ENCODE measurements around the gene DACT1. TPM values are rescaled to one million over a fixed set of nuclear protein-coding genes. Genes with fewer than 3 reads are reported as not detected.

DACT1 gene
- total and polyA plus RNA-seq, 2 donors (not counting 1 experiment from before 2014, with no cell fraction given), result 10.2 to 10.6 TPM

DNA sequence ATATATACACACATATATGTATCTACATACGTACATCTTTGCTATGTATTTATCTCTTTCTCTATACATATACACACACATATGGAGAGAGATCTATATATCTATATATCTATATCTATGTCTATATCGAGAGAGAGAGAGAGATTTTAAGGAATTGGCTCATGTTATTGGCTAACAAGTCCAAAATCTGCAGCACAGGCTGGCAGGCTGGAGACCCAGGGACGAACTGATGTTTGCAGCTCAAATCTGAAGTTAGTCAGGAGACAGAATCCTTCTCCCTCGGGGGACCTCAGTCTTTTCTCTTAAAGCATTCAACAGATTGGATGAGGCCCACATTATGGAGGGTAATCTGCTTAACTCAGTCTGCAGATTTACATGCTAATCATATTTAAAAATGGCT, 40.7 kb upstream of the DACT1 start:
- H3K36me3 ChIP-seq (ENCODE audit: control insufficient read depth, insufficient read depth, low read length), result no peaks in the 10 kb centered on the region
- TF ChIP-seq, protein P1, sequence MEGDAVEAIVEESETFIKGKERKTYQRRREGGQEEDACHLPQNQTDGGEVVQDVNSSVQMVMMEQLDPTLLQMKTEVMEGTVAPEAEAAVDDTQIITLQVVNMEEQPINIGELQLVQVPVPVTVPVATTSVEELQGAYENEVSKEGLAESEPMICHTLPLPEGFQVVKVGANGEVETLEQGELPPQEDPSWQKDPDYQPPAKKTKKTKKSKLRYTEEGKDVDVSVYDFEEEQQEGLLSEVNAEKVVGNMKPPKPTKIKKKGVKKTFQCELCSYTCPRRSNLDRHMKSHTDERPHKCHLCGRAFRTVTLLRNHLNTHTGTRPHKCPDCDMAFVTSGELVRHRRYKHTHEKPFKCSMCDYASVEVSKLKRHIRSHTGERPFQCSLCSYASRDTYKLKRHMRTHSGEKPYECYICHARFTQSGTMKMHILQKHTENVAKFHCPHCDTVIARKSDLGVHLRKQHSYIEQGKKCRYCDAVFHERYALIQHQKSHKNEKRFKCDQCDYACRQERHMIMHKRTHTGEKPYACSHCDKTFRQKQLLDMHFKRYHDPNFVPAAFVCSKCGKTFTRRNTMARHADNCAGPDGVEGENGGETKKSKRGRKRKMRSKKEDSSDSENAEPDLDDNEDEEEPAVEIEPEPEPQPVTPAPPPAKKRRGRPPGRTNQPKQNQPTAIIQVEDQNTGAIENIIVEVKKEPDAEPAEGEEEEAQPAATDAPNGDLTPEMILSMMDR (conservative IDR thresholded peaks at IDR 0.05 in 1 of 2, IDR thresholded peaks at IDR 0.05 in 1 of 2; ENCODE audit: low read depth in 1 of 2, low read length in 2 of 2), result no peak
- TF ChIP-seq EZH2 (IDR thresholded peaks at IDR 0.05; ENCODE audit: low read length, missing control alignments), result no peak
- H3K9me3 ChIP-seq (ENCODE audit: control insufficient read depth, insufficient read depth, low read depth, low read length), result no peaks in the 10 kb centered on the region
- no peaks in the 10 kb centered on the region for H3K4me1 ChIP-seq (ENCODE audit: control insufficient read depth, extremely low read depth, insufficient read depth, low read length)
- H2AFZ ChIP-seq (ENCODE audit: low read length), result no peak overlapping the region
- H4K20me1 ChIP-seq (ENCODE audit: control insufficient read depth, extremely low read depth, insufficient read depth, low read length), result no peaks in the 10 kb centered on the region
- H3K27ac ChIP-seq (ENCODE audit: insufficient read depth, low read length), result no peak overlapping the region
- no peak overlapping the region for H3K4me2 ChIP-seq (ENCODE audit: extremely low read depth, insufficient read depth, low read length)
- no peak overlapping the region for H3K9ac ChIP-seq (ENCODE audit: insufficient read depth, low read length)
- H3K27me3 ChIP-seq (ENCODE audit: control insufficient read depth, insufficient read depth, low read length), result no peaks in the 10 kb centered on the region
- no peak overlapping the region for H3K4me3 ChIP-seq (replicated peaks in 1 of 4; ENCODE audit: control extremely low read depth in 1 of 4, insufficient read depth in 1 of 4, low read depth in 3 of 4, low read length in 4 of 4)
- no peak for DNase-seq (ENCODE audit: low read depth in 2 of 2)
- no peaks in the 10 kb centered on the region for H3K79me2 ChIP-seq (ENCODE audit: control insufficient read depth, insufficient read depth, low read length)

DNA sequence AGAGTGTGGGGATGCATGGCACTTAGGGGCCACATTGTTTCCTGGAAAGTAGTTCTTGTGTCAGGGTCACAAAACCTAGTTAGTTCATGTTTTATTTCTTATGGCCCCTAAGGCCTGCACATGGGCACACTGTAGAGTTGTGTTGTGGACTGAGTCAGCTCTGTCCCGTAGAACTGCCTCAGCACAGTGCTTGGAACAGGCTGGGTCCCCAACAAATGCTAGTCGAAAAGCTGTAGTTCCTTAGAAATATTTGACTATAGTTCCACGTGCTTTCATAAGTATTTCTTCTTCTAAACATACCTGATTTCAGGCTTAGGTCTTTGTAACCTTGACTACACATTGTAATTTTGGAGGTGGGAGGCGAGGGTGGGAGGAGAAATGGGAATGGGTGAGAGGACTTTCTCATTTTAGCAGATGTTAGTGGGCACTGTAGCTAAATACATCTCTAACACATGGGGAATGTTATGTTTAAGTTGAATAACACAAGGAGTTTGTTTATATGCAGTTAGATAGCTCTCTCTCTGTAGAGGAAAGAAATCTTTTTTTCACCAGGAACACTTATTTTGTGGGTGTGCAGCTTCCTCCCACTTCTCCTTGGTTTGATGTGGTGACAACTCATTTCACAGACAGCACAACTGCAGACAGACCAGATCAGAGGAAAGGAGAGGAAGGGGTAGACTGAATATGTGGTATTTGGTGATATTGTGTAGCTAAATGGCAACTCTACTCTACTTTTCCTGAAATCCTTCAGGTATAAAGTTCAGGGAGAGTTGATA, 39.5 kb upstream of the DACT1 start:
- TF ChIP-seq EZH2 (IDR thresholded peaks at IDR 0.05; ENCODE audit: low read length, missing control alignments), result no peak
- TF ChIP-seq, protein P1 (conservative IDR thresholded peaks at IDR 0.05 in 1 of 2, IDR thresholded peaks at IDR 0.05 in 1 of 2; ENCODE audit: low read depth in 1 of 2, low read length in 2 of 2), result no peak
- H2AFZ ChIP-seq (ENCODE audit: low read length), result no peak overlapping the region

DNA sequence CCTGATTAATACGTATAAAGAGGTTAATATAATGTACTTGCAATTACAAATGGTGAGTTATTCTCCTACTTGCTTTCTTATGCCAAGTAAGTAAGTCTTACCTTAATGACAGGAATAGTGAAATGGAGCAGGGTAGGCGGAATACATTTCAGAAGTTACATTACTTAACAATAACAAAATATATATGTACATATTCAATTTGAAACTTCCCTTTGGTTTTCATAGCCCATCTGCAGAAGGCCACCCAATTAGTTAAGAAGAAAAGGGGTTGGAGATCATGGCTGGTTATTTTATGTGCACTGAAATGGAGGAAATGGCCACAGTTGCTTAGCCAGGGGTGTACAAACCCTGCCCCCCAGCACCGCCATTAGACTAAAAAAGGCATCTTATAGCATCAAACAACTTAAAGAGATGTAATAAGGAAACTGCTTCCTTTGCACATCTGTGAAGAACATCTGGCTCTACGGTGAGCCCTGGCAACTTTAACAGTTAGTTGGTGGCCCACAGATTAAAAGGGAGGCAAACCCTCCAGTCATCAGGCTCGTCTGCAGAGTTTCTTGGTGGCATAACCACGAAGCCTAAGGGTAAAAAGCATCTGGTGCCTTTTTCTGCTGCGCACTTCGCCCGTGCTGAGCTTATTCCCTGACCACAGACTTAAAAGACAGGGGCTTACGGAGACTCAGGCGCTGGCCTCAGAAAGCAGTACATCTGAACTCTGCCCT, 38.8 kb upstream of the DACT1 start:
- TF ChIP-seq, protein P1 (conservative IDR thresholded peaks at IDR 0.05 in 1 of 2, IDR thresholded peaks at IDR 0.05 in 1 of 2; ENCODE audit: low read depth in 1 of 2, low read length in 2 of 2), result no peak
- TF ChIP-seq EZH2 (IDR thresholded peaks at IDR 0.05; ENCODE audit: low read length, missing control alignments), result no peak
- Histone ChIP-seq H3K4me2 (ENCODE audit: extremely low read depth, insufficient read depth, low read length) (no peak overlapping the region), H3K27ac (ENCODE audit: insufficient read depth, low read length) (no peak overlapping the region), H2AFZ (ENCODE audit: low read length) (no peak overlapping the region), H3K4me3 (replicated peaks in 1 of 4; ENCODE audit: control extremely low read depth in 1 of 4, insufficient read depth in 1 of 4, low read depth in 3 of 4, low read length in 4 of 4) (no peak overlapping the region), H3K27me3 (ENCODE audit: control insufficient read depth, insufficient read depth, low read length) (no peaks in the 10 kb centered on the region), H3K79me2 (ENCODE audit: control insufficient read depth, insufficient read depth, low read length) (no peaks in the 10 kb centered on the region), H3K4me1 (ENCODE audit: control insufficient read depth, extremely low read depth, insufficient read depth, low read length) (no peaks in the 10 kb centered on the region), H3K9ac (ENCODE audit: insufficient read depth, low read length) (no peak overlapping the region), H3K36me3 (ENCODE audit: control insufficient read depth, insufficient read depth, low read length) (no peaks in the 10 kb centered on the region), H4K20me1 (ENCODE audit: control insufficient read depth, extremely low read depth, insufficient read depth, low read length) (no peaks in the 10 kb centered on the region), H3K9me3 (ENCODE audit: control insufficient read depth, insufficient read depth, low read depth, low read length) (no peaks in the 10 kb centered on the region)
- DNase-seq (ENCODE audit: low read depth in 2 of 2), result no peak

More for the DNA sequence above, 39.5 kb upstream of the DACT1 start:
- Histone ChIP-seq H3K4me2 (ENCODE audit: extremely low read depth, insufficient read depth, low read length) (no peak overlapping the region), H3K79me2 (ENCODE audit: control insufficient read depth, insufficient read depth, low read length) (no peaks in the 10 kb centered on the region), H3K27ac (ENCODE audit: insufficient read depth, low read length) (no peak overlapping the region), H3K9ac (ENCODE audit: insufficient read depth, low read length) (no peak overlapping the region), H3K27me3 (ENCODE audit: control insufficient read depth, insufficient read depth, low read length) (no peaks in the 10 kb centered on the region), H3K9me3 (ENCODE audit: control insufficient read depth, insufficient read depth, low read depth, low read length) (no peaks in the 10 kb centered on the region), H3K4me3 (replicated peaks in 1 of 4; ENCODE audit: control extremely low read depth in 1 of 4, insufficient read depth in 1 of 4, low read depth in 3 of 4, low read length in 4 of 4) (no peak overlapping the region), H3K36me3 (ENCODE audit: control insufficient read depth, insufficient read depth, low read length) (no peaks in the 10 kb centered on the region), H4K20me1 (ENCODE audit: control insufficient read depth, extremely low read depth, insufficient read depth, low read length) (no peaks in the 10 kb centered on the region), H3K4me1 (ENCODE audit: control insufficient read depth, extremely low read depth, insufficient read depth, low read length) (no peaks in the 10 kb centered on the region)
- DNase-seq (ENCODE audit: low read depth in 2 of 2), result no peak

All from fibroblast of lung (primary cell).